Measurements from ENCODE around the gene SPOCK2. TPM values are rescaled to one million over a fixed set of nuclear protein-coding genes. Genes with fewer than 3 reads are reported as not detected.
A peak's percentile ranks its signal among the peaks of the same experiment; 100 is the strongest.

The SPOCK2 gene
- total and polyA plus RNA-seq, 2 of the 4 experiments (the other 2 are of a cell fraction) = 0.02 TPM; not detected in 1

GRCh38 chr10:72049472-72049871, 38.9 kb downstream of the SPOCK2 start (continued):
- TF ChIP-seq ELK1 (IDR thresholded peaks at IDR 0.05; ENCODE audit: borderline replicate concordance, low read depth, low read length) (no peak), RFX5 (IDR thresholded peaks at IDR 0.05; ENCODE audit: low read depth, low read length) (no peak)

DNA sequence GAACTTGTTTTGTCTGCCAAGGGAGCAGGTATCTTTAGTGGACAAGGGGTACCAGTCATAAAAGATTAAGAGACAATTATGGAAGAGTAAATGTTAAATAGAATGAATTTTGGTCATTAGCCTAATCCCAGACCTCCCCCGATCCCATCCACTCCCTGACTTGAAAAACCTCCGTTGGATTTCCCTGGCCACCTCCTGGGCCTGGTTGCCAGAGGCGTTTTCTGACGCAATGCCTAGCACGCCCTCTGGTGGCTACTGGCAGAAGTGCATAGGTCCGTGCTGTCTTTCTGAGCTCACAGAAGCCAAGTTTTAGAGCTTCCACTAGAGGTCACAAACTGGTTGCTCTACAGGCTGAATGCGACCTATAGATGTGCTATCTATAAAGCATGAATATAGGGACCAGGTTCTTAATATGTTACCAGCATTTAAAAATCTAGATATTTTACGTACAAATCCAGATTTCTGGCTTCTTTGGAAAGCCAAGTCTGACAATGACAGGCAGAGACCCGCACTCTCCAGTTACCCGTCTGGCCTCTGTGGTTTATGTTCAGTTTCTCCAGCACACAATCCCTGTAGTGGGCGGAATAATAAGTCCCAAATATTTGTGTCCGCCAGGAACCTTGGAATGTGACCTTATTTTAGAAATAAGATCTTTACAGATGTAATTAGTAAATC, 39.8 kb downstream of the SPOCK2 start:
- peak; percentile 96 for ATAC-seq (ENCODE audit: low read depth)

More for the DNA sequence above, 39.8 kb downstream of the SPOCK2 start:
- Histone ChIP-seq H2BK120ac (ENCODE audit: low read depth, low read length) (no peak overlapping the region), H2BK5ac (ENCODE audit: low read depth, low read length, poor library complexity, severe bottlenecking) (no peak overlapping the region), H3K4me1 (ENCODE audit: control insufficient read depth, insufficient read depth, low read length) (peaks cover 1% of the 10 kb centered on the region; the same call in 1 of the 2 replicates), H3K4ac (ENCODE audit: low read depth, low read length) (no peak overlapping the region), H3K14ac (replicated peaks; ENCODE audit: low read depth, low read length) (no peak overlapping the region), H2AFZ (replicated peaks; ENCODE audit: low read length, poor library complexity) (no peak overlapping the region), H3K27me3 (ENCODE audit: control insufficient read depth, insufficient read depth, low read length) (peaks cover 16% of the 10 kb centered on the region), H3K27ac (ENCODE audit: insufficient read depth, low read length) (no peak overlapping the region), H3K36me3 (ENCODE audit: control insufficient read depth, insufficient read depth, low read length) (no peaks in the 10 kb centered on the region), H3K18ac (ENCODE audit: low read depth, low read length) (no peak overlapping the region), H4K5ac (ENCODE audit: low read depth, low read length) (no peak overlapping the region), H3K56ac (ENCODE audit: extremely low read depth, insufficient read depth, low read length) (no peak overlapping the region), H2BK15ac (ENCODE audit: low read depth, low read length) (no peak overlapping the region), H3K23ac (ENCODE audit: low read depth, low read length) (no peak overlapping the region), H3K4me3 (ENCODE audit: insufficient read depth, low read depth, low read length) (no peak overlapping the region), H4K8ac (ENCODE audit: low read depth in 2 of 2, low read length in 2 of 2) (no peak overlapping the region), H3K9ac (ENCODE audit: low read depth, low read length) (no peak overlapping the region), H2AK9ac (replicated peaks; ENCODE audit: low read depth, low read length, poor library complexity) (no peak overlapping the region), H2AK5ac (ENCODE audit: low read depth, low read length) (no peak overlapping the region), H3K4me2 (ENCODE audit: low read depth, low read length) (no peak overlapping the region), H3K9me1 (ENCODE audit: insufficient read depth, low read length) (no peaks in the 10 kb centered on the region), H2BK20ac (ENCODE audit: low read depth, low read length) (no peak overlapping the region), H3K9me3 (ENCODE audit: control insufficient read depth, insufficient read depth, low read length) (peaks cover 5% of the 10 kb centered on the region), H4K91ac (ENCODE audit: insufficient read depth, low read depth, low read length) (no peak overlapping the region), H4K20me1 (ENCODE audit: insufficient read depth, low read length) (no peaks in the 10 kb centered on the region), H3K79me1 (ENCODE audit: low read depth in 1 of 2, low read length in 2 of 2) (no peaks in the 10 kb centered on the region)
- dilution Hi-C loops (cut with HindIII; ENCODE audit: low sequenced_read_pairs, unreplicated experiment) (no loop called here), in situ Hi-C loops (cut with MboI; ENCODE audit: low sequenced_read_pairs) (loop anchor here (5.0 kb wide), 2 partner anchors 91 to 146 kb away; no protein-coding TSS in a partner anchor), intact Hi-C loops (cut with micrococcal nuclease) (loop anchor here (1.0 to 10.0 kb wide), 6 partner anchors 84 to 734 kb away; partner anchors contain the start of genes CHST3 and SLC29A3)
- TF ChIP-seq MAZ (IDR thresholded peaks at IDR 0.05; ENCODE audit: borderline replicate concordance, low read depth, low read length) (0 out of 2 replicates have a peak, but pooled peaks have one; percentile 34), MXI1 (IDR thresholded peaks at IDR 0.05; ENCODE audit: borderline replicate concordance, low read depth, low read length) (no peak), RFX5 (IDR thresholded peaks at IDR 0.05; ENCODE audit: low read depth, low read length) (no peak), SMC3 (IDR thresholded peaks at IDR 0.05; ENCODE audit: low read depth, low read length) (peak; percentile 100), CEBPB (IDR thresholded peaks at IDR 0.05; ENCODE audit: low read depth, low read length) (peak; percentile 89), RAD21 (IDR thresholded peaks at IDR 0.05; ENCODE audit: low read length) (peak; percentile 100), NFE2L2 (IDR thresholded peaks at IDR 0.05; ENCODE audit: low read depth, low read length) (no peak), POLR2A (IDR thresholded peaks at IDR 0.05; ENCODE audit: low read depth, low read length) (0 out of 2 replicates have a peak, but pooled peaks have one; percentile 31)
- TF ChIP-seq, protein P1, sequence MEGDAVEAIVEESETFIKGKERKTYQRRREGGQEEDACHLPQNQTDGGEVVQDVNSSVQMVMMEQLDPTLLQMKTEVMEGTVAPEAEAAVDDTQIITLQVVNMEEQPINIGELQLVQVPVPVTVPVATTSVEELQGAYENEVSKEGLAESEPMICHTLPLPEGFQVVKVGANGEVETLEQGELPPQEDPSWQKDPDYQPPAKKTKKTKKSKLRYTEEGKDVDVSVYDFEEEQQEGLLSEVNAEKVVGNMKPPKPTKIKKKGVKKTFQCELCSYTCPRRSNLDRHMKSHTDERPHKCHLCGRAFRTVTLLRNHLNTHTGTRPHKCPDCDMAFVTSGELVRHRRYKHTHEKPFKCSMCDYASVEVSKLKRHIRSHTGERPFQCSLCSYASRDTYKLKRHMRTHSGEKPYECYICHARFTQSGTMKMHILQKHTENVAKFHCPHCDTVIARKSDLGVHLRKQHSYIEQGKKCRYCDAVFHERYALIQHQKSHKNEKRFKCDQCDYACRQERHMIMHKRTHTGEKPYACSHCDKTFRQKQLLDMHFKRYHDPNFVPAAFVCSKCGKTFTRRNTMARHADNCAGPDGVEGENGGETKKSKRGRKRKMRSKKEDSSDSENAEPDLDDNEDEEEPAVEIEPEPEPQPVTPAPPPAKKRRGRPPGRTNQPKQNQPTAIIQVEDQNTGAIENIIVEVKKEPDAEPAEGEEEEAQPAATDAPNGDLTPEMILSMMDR (conservative IDR thresholded peaks at IDR 0.05; ENCODE audit: low read depth, low read length) = peak; percentile 100
- ChIA-PET CTCF (interaction anchor here (0.5 to 4.1 kb wide), 28 partner anchors 10 to 718 kb away, joined by 3 to 26 read pairs (median 4); partner anchors contain the start of genes ANAPC16 and ASCC1), POLR2A (ENCODE audit: unreplicated experiment) (no interaction called here)
- WGBS, 2 experiments (ENCODE audit: extremely low coverage in 2 of 2, insufficient read length in 1 of 2) = 0% methylated on average over 1 of the region's 12 CpGs; no CpG with 5 or more reads in 1 of the 2 experiments
- no TSS peak for BruUV-seq (replicated peaks)
- peak; percentile 90 for DNase-seq
